Osteocyte (in vitro differentiated cells): Measurements from ENCODE around the gene FBXO15. TPM values are rescaled to one million over a fixed set of nuclear protein-coding genes. Genes with fewer than 3 reads are reported as not detected.

ENCODE experiments used
- DNase-seq: peaks from one replicate; pipeline ENCODE4 v3.0.0; 2021; ENCODE audit warnings: mixed read lengths; ENCODE audit not compliant: unreplicated experiment; ENCODE audit errors: extremely low spot score
- H3K27ac Mint-ChIP-seq: one replicate; pipeline ENCODE4 v1.8.0; 2021; ENCODE audit warnings: mild to moderate bottlenecking, mixed read lengths; ENCODE audit not compliant: unreplicated experiment
- H3K27me3 Mint-ChIP-seq: one replicate; pipeline ENCODE4 v1.8.0; 2021; ENCODE audit warnings: mixed read lengths; ENCODE audit not compliant: unreplicated experiment
- H3K36me3 Mint-ChIP-seq: one replicate; pipeline ENCODE4 v1.8.0; 2021; ENCODE audit warnings: mixed read lengths; ENCODE audit not compliant: unreplicated experiment
- H3K4me1 Mint-ChIP-seq: one replicate; pipeline ENCODE4 v1.8.0; 2021; ENCODE audit warnings: mixed read lengths; ENCODE audit not compliant: unreplicated experiment
- H3K4me3 Mint-ChIP-seq: one replicate; pipeline ENCODE4 v1.8.0; 2021; ENCODE audit warnings: mild to moderate bottlenecking, moderate library complexity, mixed read lengths; ENCODE audit not compliant: unreplicated experiment
- H3K9me3 Mint-ChIP-seq: one replicate; pipeline ENCODE4 v1.8.0; 2021; ENCODE audit warnings: mixed read lengths; ENCODE audit not compliant: unreplicated experiment
- CTCF ChIP-seq: fragments of 200-600 bp; sonication (generic); IDR thresholded peaks from 2 replicates; pipeline ENCODE4 v1.5.0; 2021; ENCODE audit warnings: antibody characterized with exemption, mild to moderate bottlenecking, moderate library complexity
- total RNA-seq: library from RNA; stranded (reverse); gene quantifications from 2 replicates; pipeline ENCODE4 v1.2.1, GENCODE V29; 2021

Gene FBXO15
- total RNA-seq, 1 donor from 2014 or later, result 0.86 TPM

GRCh38 chr18:74040459-74041332 lies 106.9 kb downstream of the FBXO15 start:
- TF ChIP-seq CTCF, result peak; percentile 19
- no peaks in the 10 kb centered on the region for H3K27me3 Mint-ChIP-seq
- H3K9me3 Mint-ChIP-seq, result no peaks in the 10 kb centered on the region
- DNase-seq, result no peak
- H3K4me1 Mint-ChIP-seq, result no peaks in the 10 kb centered on the region
- no peak overlapping the region for H3K4me3 Mint-ChIP-seq
- no peak overlapping the region for H3K27ac Mint-ChIP-seq
- H3K36me3 Mint-ChIP-seq, result no peaks in the 10 kb centered on the region

GRCh38 chr18:74040008-74040407 lies 107.6 kb downstream of the FBXO15 start:
- Mint-ChIP-seq H3K36me3 (no peaks in the 10 kb centered on the region), H3K27ac (no peak overlapping the region), H3K4me3 (no peak overlapping the region), H3K27me3 (no peaks in the 10 kb centered on the region), H3K4me1 (no peaks in the 10 kb centered on the region), H3K9me3 (no peaks in the 10 kb centered on the region)
- no peak for TF ChIP-seq CTCF
- no peak for DNase-seq

GRCh38 chr18:74029161-74029560 lies 118.5 kb downstream of the FBXO15 start:
- Mint-ChIP-seq H3K27me3 (no peaks in the 10 kb centered on the region), H3K4me3 (no peak overlapping the region), H3K36me3 (no peaks in the 10 kb centered on the region), H3K9me3 (no peaks in the 10 kb centered on the region), H3K27ac (no peak overlapping the region), H3K4me1 (no peaks in the 10 kb centered on the region)
- TF ChIP-seq CTCF, result no peak
- no peak for DNase-seq

Other genes starting within 250 kb of the FBXO15 start
- gene TIMM21, start 689 bp upstream of the FBXO15 start, total RNA-seq, result 22.0 and 23.3 TPM in 2 replicates
- gene CYB5A, start 144.1 kb upstream of the FBXO15 start, total RNA-seq, result 28.2 and 33.2 TPM in 2 replicates
- not detected in 2 replicates for gene C18orf63, start 168.0 kb upstream of the FBXO15 start, total RNA-seq